Activated T-cell treated with anti-CD3 and anti-CD28 coated beads, Interleukin-2, amount 50 U/mL, for 24 hours (primary cell): Measurements from ENCODE around the gene MRPS15.

Source experiments
- DNase-seq: peaks from one replicate; pipeline ENCODE4 v3.0.0-alpha.2; 2020
- H3K27ac Mint-ChIP-seq: 2 replicates; pipeline ENCODE4 v1.8.0; 2020; ENCODE audit warnings: mild to moderate bottlenecking, mixed read lengths
- H3K27me3 Mint-ChIP-seq: 2 replicates; pipeline ENCODE4 v1.8.0; 2020; ENCODE audit warnings: mixed read lengths
- H3K36me3 Mint-ChIP-seq: 2 replicates; pipeline ENCODE4 v1.8.0; 2020; ENCODE audit warnings: low read depth, mixed read lengths
- H3K4me1 Mint-ChIP-seq: 2 replicates; pipeline ENCODE4 v1.8.0; 2020; ENCODE audit warnings: low read depth, mixed read lengths
- H3K4me3 Mint-ChIP-seq: 2 replicates; pipeline ENCODE4 v1.8.0; 2020; ENCODE audit warnings: mild to moderate bottlenecking, moderate library complexity, mixed read lengths
- H3K9me3 Mint-ChIP-seq: 2 replicates; pipeline ENCODE4 v1.8.0; 2020; ENCODE audit warnings: mixed read lengths

The MRPS15 gene

DNA sequence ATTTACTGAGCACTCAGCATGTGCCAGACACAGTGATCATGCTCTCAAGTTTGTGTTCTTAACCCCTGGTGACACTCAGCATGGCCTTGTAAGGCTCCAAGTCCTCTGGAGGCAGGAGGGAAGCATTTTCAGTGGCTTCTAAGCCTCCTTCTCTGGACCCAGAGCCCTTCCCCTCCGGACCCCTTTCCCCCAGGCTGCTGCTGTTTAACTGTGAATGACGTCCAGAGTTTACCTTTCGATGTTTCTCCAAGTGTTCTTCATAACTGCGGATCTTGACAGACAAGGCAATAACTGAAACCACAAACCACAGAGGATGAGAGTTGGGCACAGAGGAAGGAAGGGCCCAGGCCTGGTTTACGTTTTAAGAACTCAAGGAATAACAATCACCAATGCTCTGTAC, 6.5 kb downstream of the MRPS15 start:
- Mint-ChIP-seq H3K9me3 (no peaks in the 10 kb centered on the region), H3K4me1 (peaks cover 47% of the 10 kb centered on the region), H3K27ac (peak overlapping the region; percentile 95), H3K27me3 (no peaks in the 10 kb centered on the region), H3K4me3 (peak overlapping the region; percentile 2), H3K36me3 (peaks cover 91% of the 10 kb centered on the region)
- DNase-seq, result no peak

DNA sequence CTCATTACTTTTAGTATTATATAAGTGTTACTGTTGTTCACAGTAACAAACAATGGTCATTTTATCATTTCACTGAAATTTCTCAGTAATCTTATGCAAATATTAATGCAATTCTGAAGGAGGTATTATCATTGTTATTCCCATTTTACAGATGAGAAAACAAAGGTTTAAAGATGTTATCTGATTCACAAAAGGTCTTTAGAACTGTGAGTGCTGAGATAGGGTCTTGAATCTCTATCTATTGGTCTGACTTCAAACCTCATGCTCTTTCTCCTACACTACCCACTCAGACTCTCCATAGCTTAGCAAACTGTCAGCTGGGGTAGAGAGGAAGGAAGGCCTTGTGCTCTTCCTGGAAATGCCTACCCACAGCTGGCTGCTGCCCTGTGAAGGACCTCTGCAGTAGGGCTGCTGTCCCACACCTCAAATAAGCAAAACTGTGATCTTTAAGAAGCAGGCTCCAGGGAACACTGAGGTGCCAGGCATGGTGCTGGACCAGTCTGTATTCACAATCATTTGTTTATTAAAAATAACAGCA, 7.7 kb downstream of the MRPS15 start:
- Mint-ChIP-seq H3K27ac (peak overlapping the region; percentile 8), H3K9me3 (no peaks in the 10 kb centered on the region), H3K27me3 (no peaks in the 10 kb centered on the region), H3K4me3 (no peak overlapping the region), H3K4me1 (peaks cover 38% of the 10 kb centered on the region), H3K36me3 (peaks cover 80% of the 10 kb centered on the region)
- no peak for DNase-seq

DNA sequence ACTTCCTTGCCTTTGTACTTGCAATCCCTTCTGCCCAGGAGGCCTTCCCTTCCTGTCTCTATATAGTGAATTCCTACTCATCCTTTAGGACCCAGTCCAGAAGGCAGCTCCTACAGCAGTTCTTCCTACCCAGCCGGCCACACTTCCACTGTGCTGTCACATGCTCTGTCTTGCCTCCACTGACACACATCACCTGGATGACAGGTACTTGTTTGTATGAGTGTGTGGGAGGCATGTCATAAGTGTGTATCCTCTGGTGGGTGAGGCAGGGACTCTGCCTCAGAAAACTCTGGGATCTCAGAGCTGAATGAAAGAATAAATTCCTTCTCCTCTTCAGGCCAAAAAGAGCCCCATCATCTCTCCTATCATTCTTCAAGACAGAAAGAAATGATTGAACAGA, 8.8 kb downstream of the MRPS15 start:
- no peaks in the 10 kb centered on the region for H3K27me3 Mint-ChIP-seq
- H3K36me3 Mint-ChIP-seq, result peaks cover 69% of the 10 kb centered on the region
- peak overlapping the region; percentile 23 for H3K27ac Mint-ChIP-seq
- no peak for DNase-seq
- peaks cover 37% of the 10 kb centered on the region for H3K4me1 Mint-ChIP-seq
- no peak overlapping the region for H3K4me3 Mint-ChIP-seq
- no peaks in the 10 kb centered on the region for H3K9me3 Mint-ChIP-seq

DNA sequence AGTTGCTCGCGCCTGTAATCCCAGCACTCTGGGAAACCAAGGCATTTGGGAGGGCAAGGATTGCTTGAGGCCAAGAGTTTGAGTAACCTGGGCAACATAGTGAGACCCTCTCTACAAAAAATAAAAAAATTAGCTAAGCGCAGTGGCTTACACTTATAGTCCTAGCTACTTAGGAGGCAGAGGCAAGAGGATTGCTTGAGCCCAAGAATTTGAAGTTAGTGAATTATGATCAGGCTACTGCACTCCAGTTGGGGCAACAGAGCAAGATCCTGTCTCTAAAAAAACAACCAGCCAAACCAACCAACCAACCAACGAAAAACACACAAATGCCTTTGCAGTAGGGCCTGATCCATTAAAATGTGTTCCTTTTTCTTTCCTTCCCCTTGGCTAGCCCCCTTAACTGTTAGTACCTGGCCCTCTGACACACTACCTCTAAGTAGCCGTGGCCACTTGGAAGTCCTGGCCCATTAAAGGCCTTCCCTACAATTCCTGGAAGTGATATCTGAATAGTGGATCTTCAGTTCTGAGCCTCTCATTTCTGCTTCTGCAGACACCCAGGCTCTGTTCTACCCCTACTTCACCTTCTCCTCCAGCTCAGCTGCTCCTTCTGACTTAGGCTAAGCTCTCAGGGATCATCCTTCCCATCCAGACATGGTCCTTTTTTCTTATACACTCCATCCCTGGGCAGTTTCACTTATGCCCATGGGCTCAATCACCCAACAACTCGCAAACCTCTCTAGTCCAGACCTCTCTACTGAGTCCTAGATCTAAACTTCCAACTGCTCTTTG, 10.4 kb downstream of the MRPS15 start:
- Mint-ChIP-seq H3K27me3 (no peaks in the 10 kb centered on the region), H3K4me1 (peaks cover 34% of the 10 kb centered on the region), H3K36me3 (peaks cover 53% of the 10 kb centered on the region), H3K9me3 (no peaks in the 10 kb centered on the region), H3K27ac (peak overlapping the region; percentile 10), H3K4me3 (no peak overlapping the region)
- no peak for DNase-seq

DNA sequence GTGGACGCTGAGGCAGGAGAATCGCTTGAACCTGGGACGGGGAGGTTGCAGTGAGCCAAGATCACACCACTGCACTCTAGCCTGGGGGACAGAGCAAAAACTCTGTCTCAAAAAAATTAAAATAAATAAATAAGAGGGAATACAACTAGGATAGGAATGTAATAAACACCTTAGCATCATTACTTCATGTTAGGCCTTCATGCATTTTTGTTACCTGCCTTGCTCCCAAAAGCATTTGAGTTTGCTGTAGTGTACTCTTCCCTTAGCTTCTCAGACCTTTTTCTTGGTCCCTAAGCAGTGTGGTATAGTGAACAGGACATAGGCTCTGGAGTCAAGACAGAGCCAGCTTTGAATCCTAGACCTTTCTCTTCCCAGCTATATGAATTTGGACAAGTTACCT, 11.1 kb downstream of the MRPS15 start:
- DNase-seq, result no peak
- Mint-ChIP-seq H3K4me1 (peaks cover 26% of the 10 kb centered on the region), H3K36me3 (peaks cover 46% of the 10 kb centered on the region), H3K4me3 (no peak overlapping the region), H3K27me3 (no peaks in the 10 kb centered on the region), H3K27ac (no peak overlapping the region), H3K9me3 (no peaks in the 10 kb centered on the region)

DNA sequence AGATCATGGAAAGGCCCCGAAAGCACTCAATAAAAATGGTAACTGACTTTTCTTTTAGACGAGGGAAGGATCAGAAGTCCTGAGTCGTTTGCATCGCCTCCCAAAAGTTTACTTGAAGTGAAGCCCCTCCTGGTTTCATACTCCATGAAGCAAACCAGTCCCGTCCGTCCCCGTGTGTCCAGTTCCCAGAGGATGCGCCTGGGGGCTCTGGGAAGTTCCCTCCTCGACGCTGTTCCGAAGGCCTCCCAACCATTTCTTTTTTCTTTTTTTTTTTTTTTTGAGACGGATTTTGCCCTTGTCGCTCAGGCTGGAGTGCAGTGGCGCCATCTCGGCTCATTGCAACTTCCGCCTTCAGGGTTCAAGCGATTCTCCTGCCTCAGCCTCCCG, 13.3 kb downstream of the MRPS15 start:
- Mint-ChIP-seq H3K9me3 (no peaks in the 10 kb centered on the region), H3K27me3 (no peaks in the 10 kb centered on the region), H3K4me3 (peak overlapping the region; percentile 85), H3K27ac (peak overlapping the region; percentile 92), H3K4me1 (peaks cover 16% of the 10 kb centered on the region), H3K36me3 (peaks cover 26% of the 10 kb centered on the region)
- no peak for DNase-seq

DNA sequence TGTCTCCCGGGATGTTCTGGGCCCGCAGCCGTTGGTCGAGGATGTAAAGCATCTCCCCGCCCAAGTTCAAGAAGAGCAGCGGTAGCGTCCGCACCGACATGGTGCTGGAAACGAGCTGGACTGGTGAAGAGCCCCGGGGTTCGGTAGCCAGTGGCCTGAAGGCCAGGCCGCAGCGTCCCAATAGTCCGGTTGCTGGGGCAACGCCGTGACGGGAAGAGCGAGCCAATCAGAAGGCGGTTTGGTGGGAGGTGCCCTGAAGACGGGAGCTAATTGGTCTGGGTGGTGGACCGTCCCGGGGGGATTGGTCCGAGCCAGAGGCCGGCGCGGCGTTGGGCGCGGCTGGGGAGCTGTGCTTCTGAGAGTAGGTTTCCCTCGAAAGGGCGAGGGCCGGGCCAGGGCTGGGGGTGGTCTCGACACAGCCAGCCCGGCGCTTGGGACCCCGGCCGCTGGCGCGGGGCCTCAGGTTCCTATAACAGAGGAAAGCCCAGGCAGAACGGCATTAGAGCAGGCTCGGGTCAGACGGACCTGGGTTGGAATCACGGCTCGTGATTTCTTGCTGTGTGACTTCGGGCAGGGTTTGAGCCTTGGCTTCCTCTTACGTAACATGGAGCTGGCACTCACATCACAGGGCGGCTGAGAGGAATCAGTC, 13.8 kb downstream of the MRPS15 start, which contains the start of gene OSCP1:
TSS of gene OSCP1 (minus strand) at position 182 of the 649 bp plus-strand sequence. CDS start at position 100, 82 bp downstream.
- H3K4me1 Mint-ChIP-seq, result peaks cover 16% of the 10 kb centered on the region
- DNase-seq, result peak; percentile 89
- peak within 1 kb of the TSS; percentile 92 for H3K27ac Mint-ChIP-seq
- peaks cover 21% of the 10 kb centered on the region for H3K36me3 Mint-ChIP-seq
- peak within 1 kb of the TSS; percentile 85 for H3K4me3 Mint-ChIP-seq
- H3K9me3 Mint-ChIP-seq, result no peaks in the 10 kb centered on the region
- H3K27me3 Mint-ChIP-seq, result no peaks in the 10 kb centered on the region

DNA sequence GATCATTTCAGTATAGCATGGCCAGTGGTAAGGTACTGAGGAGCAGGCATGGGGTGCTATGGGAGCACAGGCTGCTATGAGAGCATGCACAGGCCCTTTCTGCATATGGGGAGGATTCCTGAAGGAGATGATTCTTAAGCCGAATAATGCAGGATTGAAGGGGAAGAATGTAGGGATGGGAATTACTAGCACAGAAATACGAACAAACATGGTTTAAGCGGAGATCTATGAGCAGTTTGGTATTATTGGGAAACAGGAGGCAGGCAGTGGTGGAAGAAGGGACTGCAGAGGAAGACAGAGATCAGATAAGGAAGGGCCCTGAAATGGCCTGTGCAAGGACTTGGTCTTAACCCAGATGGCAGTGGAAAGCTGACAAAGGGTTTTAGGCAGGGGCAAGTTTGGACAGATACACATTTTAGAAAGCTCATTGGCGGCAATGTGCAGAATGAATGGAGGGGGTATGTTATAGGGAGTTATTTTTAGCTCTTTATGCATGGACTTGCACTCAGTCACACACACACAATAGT, 15.6 kb downstream of the MRPS15 start:
- DNase-seq, result no peak
- Mint-ChIP-seq H3K36me3 (peaks cover 4% of the 10 kb centered on the region), H3K4me1 (peaks cover 16% of the 10 kb centered on the region), H3K27ac (no peak overlapping the region), H3K9me3 (no peaks in the 10 kb centered on the region), H3K4me3 (no peak overlapping the region), H3K27me3 (no peaks in the 10 kb centered on the region)

DNA sequence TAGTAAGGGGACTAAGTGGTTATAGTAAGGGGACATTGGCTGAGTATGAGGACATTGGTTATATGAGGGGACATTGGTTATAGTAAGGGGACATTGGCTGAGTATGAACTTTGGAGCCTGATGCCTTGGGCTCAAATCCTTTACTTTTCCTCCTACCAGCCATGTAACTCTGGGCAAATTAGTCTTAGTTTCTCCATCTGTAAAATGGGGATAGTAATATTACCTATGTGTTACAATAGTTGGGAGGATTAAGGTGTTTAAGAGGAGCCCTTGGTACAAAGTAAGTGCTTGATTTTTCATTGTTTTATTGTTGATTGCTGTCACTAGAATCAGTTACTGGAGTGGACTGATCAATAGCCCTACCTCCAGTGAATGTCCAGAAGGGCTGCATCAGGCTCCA, 16.7 kb downstream of the MRPS15 start:
- Mint-ChIP-seq H3K27ac (no peak overlapping the region), H3K27me3 (no peaks in the 10 kb centered on the region), H3K4me1 (peaks cover 16% of the 10 kb centered on the region), H3K36me3 (no peaks in the 10 kb centered on the region), H3K9me3 (no peaks in the 10 kb centered on the region), H3K4me3 (no peak overlapping the region)
- DNase-seq, result no peak

DNA sequence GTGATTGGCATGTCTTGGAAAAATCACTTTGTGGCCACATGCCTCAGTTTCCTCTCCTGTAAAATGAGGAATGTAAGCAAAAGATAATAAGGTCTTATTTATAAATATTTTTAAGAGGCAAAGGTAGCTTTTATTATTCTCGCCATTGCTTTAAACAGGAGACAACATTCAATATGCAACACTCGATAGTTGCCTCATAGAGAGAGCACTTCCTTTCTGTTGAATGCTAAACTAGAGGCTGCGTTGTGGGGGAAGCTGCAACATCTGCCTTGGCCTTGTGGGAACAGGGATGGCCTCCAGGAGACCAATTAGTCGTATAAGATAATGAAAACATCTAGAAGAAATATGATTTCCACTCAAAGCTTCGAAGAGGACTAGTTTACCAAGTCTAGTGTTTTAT, 17.4 kb downstream of the MRPS15 start:
- Mint-ChIP-seq H3K36me3 (no peaks in the 10 kb centered on the region), H3K27me3 (no peaks in the 10 kb centered on the region), H3K4me3 (no peak overlapping the region), H3K9me3 (no peaks in the 10 kb centered on the region), H3K4me1 (peaks cover 16% of the 10 kb centered on the region), H3K27ac (no peak overlapping the region)
- no peak for DNase-seq

DNA sequence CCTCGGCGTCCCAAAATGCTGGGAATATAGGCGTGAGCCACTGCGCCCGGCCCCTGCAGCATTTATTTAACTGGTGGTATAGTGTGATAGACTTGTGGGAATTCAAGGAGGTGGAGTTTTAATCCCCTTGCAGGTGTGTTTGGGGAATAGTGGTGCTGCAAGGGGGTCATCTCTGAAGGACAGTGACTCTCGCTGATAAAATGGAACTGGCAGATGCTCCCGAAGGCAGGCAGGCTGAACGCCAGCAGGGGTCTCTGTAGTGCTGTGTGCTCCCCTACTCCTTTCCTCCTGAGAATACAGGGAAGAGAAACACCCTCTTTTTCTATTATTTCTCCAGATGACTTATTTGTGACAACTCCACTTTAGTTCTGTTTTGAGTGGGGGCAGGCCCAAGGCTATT, 17.9 kb downstream of the MRPS15 start:
- H3K36me3 Mint-ChIP-seq, result no peaks in the 10 kb centered on the region
- H3K4me3 Mint-ChIP-seq, result no peak overlapping the region
- H3K27ac Mint-ChIP-seq, result no peak overlapping the region
- no peaks in the 10 kb centered on the region for H3K27me3 Mint-ChIP-seq
- H3K4me1 Mint-ChIP-seq, result peaks cover 12% of the 10 kb centered on the region
- H3K9me3 Mint-ChIP-seq, result no peaks in the 10 kb centered on the region
- no peak for DNase-seq

DNA sequence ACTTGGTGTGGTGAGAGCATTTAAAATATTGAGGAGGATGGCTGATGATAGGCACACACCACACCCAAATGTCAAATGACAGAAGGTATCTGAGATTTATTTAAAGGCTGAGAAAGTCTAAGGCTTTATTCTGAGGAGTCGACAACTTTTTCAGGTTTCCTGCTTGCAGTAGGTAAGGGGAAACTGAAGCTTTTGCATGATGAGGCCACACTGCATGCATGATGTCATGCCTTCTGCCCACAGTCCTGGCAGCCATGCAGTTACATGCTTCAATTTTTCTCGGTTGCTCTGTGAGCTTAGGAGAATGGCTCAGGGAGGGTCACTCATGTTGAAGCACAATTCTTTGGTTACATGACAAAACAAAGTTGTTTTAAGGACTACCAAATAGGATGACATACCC, 20.9 kb downstream of the MRPS15 start:
- no peak overlapping the region for H3K27ac Mint-ChIP-seq
- no peaks in the 10 kb centered on the region for H3K36me3 Mint-ChIP-seq
- H3K27me3 Mint-ChIP-seq, result no peaks in the 10 kb centered on the region
- peaks cover 3% of the 10 kb centered on the region for H3K4me1 Mint-ChIP-seq
- H3K9me3 Mint-ChIP-seq, result no peaks in the 10 kb centered on the region
- no peak for DNase-seq
- no peak overlapping the region for H3K4me3 Mint-ChIP-seq

DNA sequence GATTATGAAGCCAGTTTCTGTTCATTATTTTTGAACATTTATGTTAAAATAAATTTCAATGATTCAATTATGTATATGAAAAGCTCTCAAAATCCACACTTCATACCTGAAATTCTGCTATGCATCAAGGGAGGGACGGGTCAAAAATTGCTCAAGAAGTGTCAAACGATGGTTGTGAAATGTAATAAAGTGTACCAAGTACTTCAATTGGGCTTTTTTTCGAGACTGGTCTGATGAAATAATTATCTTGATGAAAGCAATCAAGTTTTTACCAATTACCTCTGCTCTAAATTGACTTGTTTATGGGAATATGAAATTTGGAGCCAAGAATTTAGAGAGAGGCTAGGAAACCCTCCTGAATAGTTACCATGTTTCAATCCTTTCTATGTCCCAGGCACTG, 21.8 kb downstream of the MRPS15 start:
- Mint-ChIP-seq H3K4me3 (no peak overlapping the region), H3K27ac (no peak overlapping the region), H3K4me1 (peaks cover 3% of the 10 kb centered on the region), H3K36me3 (no peaks in the 10 kb centered on the region), H3K27me3 (no peaks in the 10 kb centered on the region), H3K9me3 (no peaks in the 10 kb centered on the region)
- DNase-seq, result no peak

DNA sequence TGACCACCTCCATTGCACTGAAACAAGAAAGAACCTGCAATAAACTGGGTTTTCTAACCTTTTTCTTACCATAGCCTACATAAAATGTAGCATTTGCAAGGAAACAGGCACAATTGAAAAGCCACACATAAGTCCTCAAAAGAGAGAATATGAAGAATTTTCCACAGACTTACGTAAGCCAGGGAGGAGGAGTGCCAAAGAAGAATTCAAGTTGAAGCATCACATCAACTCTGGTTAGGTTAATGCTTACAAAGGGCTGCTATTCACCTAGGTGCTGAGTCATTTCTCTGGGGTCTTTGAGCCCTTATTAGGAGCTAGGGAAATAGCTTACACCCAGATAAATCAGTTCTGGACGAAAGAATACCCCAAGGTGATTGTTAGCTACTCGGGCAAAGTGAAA, 23.5 kb downstream of the MRPS15 start:
- Mint-ChIP-seq H3K4me3 (no peak overlapping the region), H3K36me3 (no peaks in the 10 kb centered on the region), H3K9me3 (no peaks in the 10 kb centered on the region), H3K27ac (no peak overlapping the region), H3K4me1 (no peaks in the 10 kb centered on the region), H3K27me3 (no peaks in the 10 kb centered on the region)
- no peak for DNase-seq

DNA sequence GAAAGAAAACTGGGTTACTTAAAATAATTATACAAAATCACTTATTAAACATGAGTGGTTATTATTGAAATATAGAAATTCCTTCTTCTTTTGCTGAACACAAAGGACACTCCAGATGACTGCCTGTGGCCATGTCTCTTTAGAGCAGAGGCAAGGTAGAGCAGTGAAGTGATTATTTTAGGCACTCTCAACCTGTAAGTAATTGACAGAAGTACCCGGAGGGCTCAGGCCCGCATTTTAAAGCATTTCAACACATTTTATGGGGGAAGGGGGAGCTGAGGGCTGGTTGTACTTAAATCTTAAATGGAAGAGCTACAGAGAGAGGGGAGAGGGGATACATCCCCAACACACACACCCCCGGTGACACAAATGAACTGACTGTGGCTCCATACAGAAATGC, 24.1 kb downstream of the MRPS15 start:
- DNase-seq, result no peak
- Mint-ChIP-seq H3K4me3 (no peak overlapping the region), H3K27ac (no peak overlapping the region), H3K9me3 (no peaks in the 10 kb centered on the region), H3K27me3 (no peaks in the 10 kb centered on the region), H3K4me1 (no peaks in the 10 kb centered on the region), H3K36me3 (no peaks in the 10 kb centered on the region)
